Measurements from ENCODE around the gene TMCO1.
"Not testable (repeated sequence)": the region's sequence is repeated elsewhere in the genome, so short reads cannot be mapped to it uniquely, and the experiment has no call there.

TMCO1 gene

DNA sequence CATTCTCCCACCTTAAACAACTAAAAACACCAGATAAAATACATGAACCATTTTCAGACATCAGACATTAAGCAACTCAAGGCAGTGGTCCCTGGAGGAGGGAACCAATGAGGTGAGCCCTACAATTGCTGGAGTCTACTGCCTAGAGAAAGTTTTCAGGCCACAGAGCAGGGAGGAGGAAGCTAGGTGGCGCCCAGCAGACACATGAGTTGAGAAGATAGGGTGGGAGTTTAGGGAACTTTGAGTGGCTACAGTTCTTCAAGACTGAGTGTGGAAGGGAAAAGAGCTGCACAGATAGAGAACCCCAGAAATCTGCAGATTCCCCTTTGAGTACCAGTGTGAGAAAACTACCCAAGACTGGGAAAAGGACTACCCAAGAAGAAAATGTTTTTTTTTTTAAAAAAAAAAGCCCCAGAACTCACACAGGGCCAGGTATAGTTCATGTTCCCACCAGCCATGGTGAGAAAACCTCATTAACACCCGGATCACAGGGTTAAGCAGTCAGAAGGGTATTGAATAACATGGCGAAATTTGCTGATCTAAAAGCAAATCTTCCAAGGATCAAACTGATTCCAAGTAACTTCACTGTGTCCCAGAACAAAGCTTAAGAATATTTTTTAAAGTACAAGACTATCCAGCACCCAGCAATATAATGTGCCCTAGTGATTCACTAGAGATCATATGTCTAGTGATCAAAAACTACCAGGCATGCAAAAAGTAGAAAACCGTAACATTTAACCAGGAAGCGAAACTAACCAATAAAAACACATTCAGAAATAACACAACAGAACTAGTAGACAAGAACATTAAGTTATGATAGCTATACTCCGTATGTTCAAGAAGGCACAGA lies 82.3 kb downstream of the TMCO1 start:
- DNase-seq: no peak

DNA sequence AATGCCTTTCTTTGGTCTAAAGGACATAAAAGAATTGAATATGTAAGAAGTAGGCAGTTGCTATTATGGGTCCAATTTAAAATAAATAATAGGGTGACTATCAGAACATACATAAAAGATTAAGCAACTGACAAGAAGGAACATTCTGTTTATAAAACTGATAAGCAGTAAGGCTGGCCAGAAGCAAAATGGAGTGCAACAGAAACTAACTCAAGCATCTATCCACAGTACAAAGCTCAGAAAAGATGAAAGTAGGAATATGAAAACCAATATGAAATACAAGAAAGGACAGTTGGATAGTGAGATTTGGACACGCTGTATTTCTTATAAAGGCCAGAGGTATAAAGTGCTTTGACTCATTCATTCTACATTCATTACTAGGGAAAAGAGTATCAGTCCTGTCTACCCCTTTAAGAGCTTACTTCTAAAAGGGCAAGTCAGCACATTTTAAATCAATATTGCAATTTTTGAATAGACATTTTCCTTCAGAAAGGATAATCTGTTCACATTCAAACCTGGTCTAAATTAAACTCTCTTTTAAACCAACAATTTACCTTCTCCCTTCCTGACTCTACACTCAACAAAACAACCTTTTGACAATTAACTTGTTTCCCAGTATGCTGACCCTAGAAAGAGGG lies 84.7 kb downstream of the TMCO1 start:
- DNase-seq: no peak

DNA sequence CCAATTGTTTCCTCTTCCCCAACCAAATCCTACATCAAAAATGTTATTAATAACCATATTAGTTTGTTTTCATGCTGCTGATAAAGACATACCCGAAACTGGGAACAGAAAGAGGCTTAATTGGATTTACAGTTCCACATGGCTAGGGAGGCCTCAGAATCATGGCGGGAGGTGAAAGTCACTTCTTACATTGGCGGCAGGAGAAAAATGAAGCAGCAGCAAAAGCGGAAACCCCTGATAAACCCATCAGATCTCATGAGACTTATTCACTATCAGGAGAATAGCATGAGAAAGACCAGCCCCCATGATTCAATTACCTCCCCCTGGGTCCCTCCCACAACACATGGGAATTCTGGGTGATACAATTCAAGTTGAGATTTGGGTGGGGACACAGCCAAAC lies 87.9 kb downstream of the TMCO1 start:
- not testable (repeated sequence) for DNase-seq

DNA sequence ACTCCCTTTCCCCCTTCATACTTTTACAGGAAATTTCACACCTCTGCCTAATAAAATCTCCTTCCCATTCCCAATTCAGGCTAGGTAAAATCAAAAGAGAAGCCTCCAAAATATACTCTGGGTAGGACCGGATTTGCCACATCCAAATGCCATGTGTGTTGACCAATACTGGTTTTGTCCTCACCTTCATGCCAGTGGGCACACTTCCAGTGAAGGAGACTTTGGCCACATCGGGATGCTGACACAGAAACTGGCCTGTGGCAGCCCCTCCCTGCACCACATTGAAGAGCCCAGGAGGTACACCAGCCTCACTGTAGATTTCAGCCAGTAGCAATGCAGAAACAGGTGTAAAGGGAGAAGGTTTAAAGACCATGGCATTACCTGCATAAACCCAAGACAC lies 88.4 kb downstream of the TMCO1 start:
- DNase-seq: no peak

DNA sequence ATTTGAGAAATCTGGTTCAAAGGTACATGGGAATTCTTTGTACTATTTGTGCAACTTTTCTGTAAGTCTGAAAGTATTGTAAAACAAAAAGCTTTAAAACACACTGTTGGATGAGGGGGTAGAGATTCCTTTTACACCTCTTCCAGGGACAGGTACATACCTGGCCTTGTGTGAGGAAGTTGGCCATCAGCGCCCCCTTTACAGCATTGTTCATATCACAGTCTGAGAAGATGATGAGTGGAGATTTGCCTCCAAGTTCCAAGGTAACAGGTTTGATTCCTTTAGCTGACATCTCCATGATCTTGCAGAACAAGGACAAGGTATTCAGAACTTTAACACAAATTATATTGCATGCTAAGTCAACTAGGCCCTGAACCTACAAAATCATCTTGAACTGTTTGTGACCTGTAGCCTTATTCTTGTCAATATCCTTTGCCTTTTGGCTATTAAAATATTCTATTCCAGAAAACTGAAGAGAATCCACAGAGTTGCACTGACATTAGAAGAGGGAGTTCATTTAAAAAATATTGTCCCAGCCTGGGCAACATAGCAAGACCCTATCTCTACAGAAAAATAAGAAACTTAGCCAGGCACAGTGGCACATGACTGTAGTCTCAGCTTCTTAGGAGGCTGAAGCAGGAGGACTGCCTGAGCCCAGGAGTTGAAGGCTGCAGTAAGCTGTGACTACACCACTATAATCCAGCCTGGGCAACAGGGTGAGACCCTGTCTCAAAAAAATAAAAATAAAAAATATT lies 89.2 kb downstream of the TMCO1 start:
- DNase-seq: no peak

DNA sequence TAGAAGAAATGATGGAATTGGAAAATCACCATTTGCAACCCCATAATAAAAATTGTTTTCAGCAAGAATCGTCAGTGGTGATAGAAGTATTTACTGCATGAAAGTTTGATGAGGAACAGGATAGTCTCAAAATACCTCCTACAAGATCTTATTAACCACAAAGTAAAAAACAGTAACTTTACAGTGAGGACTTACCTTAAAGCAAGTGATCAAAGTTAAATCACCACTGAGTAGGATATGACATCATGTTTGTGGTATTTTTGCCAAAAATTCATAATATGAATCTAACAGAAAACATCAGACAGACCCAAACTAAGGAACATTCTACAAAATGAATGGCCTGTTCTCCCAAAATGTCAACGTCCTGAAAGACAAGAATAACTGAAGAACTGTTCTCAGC lies 90.2 kb downstream of the TMCO1 start:
- DNase-seq: no peak
